ENCODE measurements around the gene SLC35G6. TPM values are rescaled to one million over a fixed set of nuclear protein-coding genes. Genes with fewer than 3 reads are reported as not detected.

Gene SLC35G6
- total and polyA plus RNA-seq, 9 donors = not detected

DNA sequence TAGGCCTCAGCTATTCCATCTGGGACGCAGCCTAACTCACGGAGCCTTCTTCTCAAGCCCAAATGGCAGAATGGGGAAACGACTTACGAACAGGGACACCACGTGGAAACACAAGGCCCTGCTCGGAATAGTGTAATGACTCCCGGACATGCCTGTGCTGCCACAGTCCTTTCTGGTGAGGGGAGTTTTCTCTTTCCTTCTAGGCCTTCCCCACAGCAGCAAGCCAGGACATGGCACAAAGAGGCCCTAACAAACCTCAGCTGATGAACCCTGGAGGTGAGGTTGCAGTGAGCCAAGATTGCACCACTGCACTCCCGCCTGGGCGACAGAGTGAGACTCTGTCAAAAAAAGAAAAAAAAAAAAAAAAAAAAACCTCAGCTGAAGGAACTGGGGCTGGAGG lies 17.2 kb upstream of the SLC35G6 start:
- no peaks in the 10 kb centered on the region for H3K36me3 ChIP-seq
- H3K4me3 ChIP-seq = no peak overlapping the region
- TF ChIP-seq, protein P1, sequence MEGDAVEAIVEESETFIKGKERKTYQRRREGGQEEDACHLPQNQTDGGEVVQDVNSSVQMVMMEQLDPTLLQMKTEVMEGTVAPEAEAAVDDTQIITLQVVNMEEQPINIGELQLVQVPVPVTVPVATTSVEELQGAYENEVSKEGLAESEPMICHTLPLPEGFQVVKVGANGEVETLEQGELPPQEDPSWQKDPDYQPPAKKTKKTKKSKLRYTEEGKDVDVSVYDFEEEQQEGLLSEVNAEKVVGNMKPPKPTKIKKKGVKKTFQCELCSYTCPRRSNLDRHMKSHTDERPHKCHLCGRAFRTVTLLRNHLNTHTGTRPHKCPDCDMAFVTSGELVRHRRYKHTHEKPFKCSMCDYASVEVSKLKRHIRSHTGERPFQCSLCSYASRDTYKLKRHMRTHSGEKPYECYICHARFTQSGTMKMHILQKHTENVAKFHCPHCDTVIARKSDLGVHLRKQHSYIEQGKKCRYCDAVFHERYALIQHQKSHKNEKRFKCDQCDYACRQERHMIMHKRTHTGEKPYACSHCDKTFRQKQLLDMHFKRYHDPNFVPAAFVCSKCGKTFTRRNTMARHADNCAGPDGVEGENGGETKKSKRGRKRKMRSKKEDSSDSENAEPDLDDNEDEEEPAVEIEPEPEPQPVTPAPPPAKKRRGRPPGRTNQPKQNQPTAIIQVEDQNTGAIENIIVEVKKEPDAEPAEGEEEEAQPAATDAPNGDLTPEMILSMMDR (IDR thresholded peaks at IDR 0.05) = no peak
- TF ChIP-seq EP300 (IDR thresholded peaks at IDR 0.05) = no peak
- no peak for TF ChIP-seq POLR2A (IDR thresholded peaks at IDR 0.05)
- H3K4me1 ChIP-seq (ENCODE audit: insufficient read depth) = peaks cover 2% of the 10 kb centered on the region
- 87 to 94% (median 92%) methylated on average over 9 of the region's 9 CpGs for WGBS, 3 donors
- no peak for DNase-seq
- intact Hi-C loops (cut with DNase I) = no loop called here
- H3K27me3 ChIP-seq = no peaks in the 10 kb centered on the region
- H3K9me3 ChIP-seq = no peaks in the 10 kb centered on the region
- H3K27ac ChIP-seq = no peak overlapping the region

DNA sequence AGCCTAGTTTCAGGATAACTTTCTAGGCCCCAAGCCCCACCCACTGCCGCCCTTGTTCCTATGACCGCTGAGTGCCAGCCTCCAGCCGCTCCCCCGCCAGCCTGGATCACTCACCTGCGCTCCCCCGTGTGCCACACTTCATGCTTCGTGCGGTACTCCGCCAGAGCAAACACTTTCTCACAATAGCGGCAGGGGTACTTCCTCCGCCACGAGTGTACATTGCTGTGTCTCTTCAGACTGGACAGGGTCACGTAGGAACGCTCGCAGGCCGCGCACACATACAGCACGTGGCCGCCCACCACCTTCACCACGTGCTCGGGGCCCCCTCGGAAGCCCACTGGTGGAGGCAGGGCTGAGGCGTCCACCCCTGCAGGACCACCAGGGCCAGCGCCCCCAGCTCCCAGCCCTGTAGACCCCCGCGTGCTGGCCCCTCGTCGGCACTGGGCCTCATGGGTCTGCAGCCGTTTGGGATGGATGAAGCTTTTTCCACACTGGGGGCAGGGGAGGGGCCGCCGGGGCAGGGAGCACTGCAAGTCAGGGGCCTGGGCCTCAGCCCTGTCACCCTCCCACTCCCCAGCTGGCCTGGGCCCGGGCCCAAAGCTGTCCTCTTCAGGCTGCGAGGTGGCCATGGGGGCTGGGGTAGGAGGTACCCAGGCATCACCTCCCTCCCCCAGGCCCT lies 15.5 kb upstream of the SLC35G6 start:
- no peak for DNase-seq
- H3K4me1 ChIP-seq (ENCODE audit: insufficient read depth) = peaks cover 4% of the 10 kb centered on the region
- no peak overlapping the region for H3K4me3 ChIP-seq
- no peaks in the 10 kb centered on the region for H3K9me3 ChIP-seq
- intact Hi-C loops (cut with DNase I) = no loop called here
- no peaks in the 10 kb centered on the region for H3K27me3 ChIP-seq
- TF ChIP-seq POLR2A (IDR thresholded peaks at IDR 0.05) (no peak), EP300 (IDR thresholded peaks at IDR 0.05) (no peak)
- TF ChIP-seq, protein P1 (IDR thresholded peaks at IDR 0.05) = no peak
- no peak overlapping the region for H3K27ac ChIP-seq
- 74 to 83% (median 76%) methylated on average over 31 to 33 of the region's 33 CpGs for WGBS, 3 donors
- H3K36me3 ChIP-seq = no peaks in the 10 kb centered on the region

DNA sequence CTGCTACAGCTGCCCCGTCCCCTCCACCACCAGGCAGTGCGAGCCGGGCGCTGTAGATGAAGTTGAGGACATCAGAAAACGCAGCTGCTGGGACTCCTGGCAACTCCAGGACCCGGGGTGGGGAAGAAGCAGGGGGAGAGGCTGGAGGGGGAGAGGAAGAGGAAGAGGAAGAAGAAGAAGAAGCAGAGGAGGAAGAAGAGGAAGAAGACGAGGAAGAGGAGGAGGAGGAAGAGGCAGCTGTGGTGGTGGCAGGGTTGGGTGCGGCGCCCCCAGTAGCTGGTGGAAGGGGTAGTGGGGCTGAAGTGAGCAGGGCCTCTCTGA lies 15.0 kb upstream of the SLC35G6 start:
- intact Hi-C loops (cut with DNase I) = no loop called here
- no peaks in the 10 kb centered on the region for H3K36me3 ChIP-seq
- DNase-seq = no peak
- 80 to 87% (median 83%) methylated on average over 9 of the region's 9 CpGs for WGBS, 3 donors
- peaks cover 6% of the 10 kb centered on the region for H3K4me1 ChIP-seq (ENCODE audit: insufficient read depth)
- no peaks in the 10 kb centered on the region for H3K9me3 ChIP-seq
- H3K27ac ChIP-seq = no peak overlapping the region
- TF ChIP-seq POLR2A (IDR thresholded peaks at IDR 0.05) = no peak
- H3K27me3 ChIP-seq = no peaks in the 10 kb centered on the region
- H3K4me3 ChIP-seq = no peak overlapping the region

DNA sequence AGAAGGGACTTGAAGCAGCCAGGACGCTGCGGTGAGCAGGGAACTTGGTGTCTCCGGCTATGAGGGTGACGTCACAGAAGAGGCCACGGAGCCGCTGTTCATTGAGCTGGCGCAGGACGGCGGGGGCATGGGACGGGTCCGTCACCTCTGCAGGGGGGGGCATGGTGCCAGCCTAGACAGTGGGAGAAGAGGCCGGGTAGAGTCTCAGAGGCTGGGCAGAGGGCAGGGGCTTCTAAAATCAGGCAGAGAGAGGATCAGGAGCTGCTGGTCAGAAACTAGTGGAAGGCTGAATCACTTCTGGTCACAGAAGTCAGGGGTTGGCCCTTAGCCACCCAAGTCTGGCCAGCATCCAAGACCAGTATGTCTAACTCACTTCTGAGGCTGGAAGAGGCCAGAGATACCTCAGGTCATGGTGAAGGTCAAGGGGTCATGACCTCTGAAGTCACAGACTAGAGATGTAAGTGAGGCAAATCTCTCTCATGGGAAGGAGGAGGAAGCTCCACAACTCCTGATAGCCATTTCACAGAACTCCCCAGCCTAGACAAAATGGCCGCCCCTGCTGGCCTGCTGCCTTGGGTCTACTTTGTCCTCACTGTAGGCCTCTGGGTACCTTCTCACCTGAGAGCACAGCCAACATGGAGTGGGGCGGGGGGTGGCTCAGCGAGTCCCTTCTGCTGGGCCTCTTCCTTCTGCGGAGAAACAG lies 14.5 kb upstream of the SLC35G6 start:
- Histone ChIP-seq H3K9me3 (no peaks in the 10 kb centered on the region), H3K4me3 (no peak overlapping the region), H3K27me3 (no peaks in the 10 kb centered on the region), H3K27ac (peak overlapping the region in 1 of 2 donors; percentile 11), H3K36me3 (no peaks in the 10 kb centered on the region), H3K4me1 (ENCODE audit: insufficient read depth) (peaks cover 6% of the 10 kb centered on the region)
- peak; percentile 74 to 86 (median 83) for DNase-seq
- WGBS, 3 donors = 73 to 76% (median 75%) methylated on average over 16 of the region's 16 CpGs
- TF ChIP-seq POLR2A (IDR thresholded peaks at IDR 0.05) (no peak), EP300 (IDR thresholded peaks at IDR 0.05) (no peak)
- TF ChIP-seq, protein P1 (IDR thresholded peaks at IDR 0.05) = no peak
- intact Hi-C loops (cut with DNase I) = no loop called here

DNA sequence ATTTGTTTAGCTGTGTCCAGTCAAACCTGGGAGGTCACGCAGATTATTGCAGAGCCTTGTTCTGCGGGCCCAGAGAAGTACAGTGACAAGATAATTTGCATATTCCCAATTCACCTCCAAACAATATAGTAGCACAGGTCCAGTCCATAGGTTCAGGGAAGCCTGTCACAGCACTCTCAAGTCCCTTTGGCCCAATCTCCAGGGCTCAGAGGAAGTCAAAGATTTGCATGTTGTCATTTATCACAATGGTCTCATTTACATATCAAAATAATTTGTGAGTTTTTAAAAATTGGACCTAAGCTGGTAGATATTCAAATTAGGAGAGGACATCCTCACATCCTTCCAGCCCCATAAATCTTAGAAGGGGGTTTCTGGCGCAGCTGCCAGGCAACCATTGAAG lies 13.7 kb upstream of the SLC35G6 start:
- H3K4me3 ChIP-seq = no peak overlapping the region
- DNase-seq = no peak
- intact Hi-C loops (cut with DNase I) = no loop called here
- peak overlapping the region in 1 of 2 donors; percentile 11 for H3K27ac ChIP-seq
- H3K4me1 ChIP-seq (ENCODE audit: insufficient read depth) = peaks cover 6% of the 10 kb centered on the region
- H3K27me3 ChIP-seq = no peaks in the 10 kb centered on the region
- TF ChIP-seq, protein P1 (IDR thresholded peaks at IDR 0.05) = no peak
- TF ChIP-seq EP300 (IDR thresholded peaks at IDR 0.05) = no peak
- no peak for TF ChIP-seq POLR2A (IDR thresholded peaks at IDR 0.05)
- H3K36me3 ChIP-seq = no peaks in the 10 kb centered on the region
- WGBS, 3 donors = 86 to 94% (median 93%) methylated on average over 3 of the region's 3 CpGs
- H3K9me3 ChIP-seq = no peaks in the 10 kb centered on the region

Measured in ovary (tissue), 9 donors.